Measurements from ENCODE around the gene C17orf114.

C17orf114 gene

DNA sequence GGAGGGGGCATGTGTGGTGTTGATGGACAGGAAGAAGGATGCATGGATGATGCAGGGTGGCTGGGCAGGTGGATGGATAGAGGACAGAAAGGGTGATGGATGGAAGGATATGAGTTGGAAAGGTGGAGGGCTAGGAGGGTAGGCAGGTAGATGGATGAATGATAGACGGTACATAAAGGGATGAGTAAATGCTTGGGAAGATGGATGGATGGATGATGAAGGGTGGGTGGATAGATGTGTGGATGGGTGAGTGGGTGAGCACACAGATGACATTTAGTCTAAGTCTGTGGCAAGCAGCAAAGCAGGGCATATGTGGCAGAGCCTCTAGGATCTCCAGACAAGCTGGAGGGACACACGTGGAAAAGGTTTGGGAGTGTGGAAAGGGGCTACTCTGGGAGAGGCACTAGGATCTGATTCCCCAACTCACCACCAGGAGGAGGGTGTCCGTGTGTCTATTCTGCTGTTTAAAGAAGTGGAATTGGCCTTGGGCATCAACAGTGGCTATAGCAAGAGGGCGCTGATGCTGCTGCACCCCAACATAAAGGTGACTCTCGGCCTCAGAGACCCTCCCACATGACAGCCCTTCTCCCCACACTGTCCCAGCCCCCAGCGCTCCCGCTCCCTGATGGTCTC lies 13.0 kb upstream of the C17orf114 start:
- Histone ChIP-seq H4K20me1 (ENCODE audit: insufficient read depth, low read length) (no peaks in the 10 kb centered on the region), H3K9ac (ENCODE audit: insufficient read depth, low read depth, low read length) (no peak overlapping the region), H3K79me2 (ENCODE audit: insufficient read depth, low read length) (no peaks in the 10 kb centered on the region), H3K4me1 (ENCODE audit: insufficient read depth, low read length) (peaks cover 9% of the 10 kb centered on the region), H3K4me2 (ENCODE audit: low read depth, low read length) (no peak overlapping the region), H3K36me3 (replicated peaks in 1 of 2; ENCODE audit: control insufficient read depth in 1 of 2, insufficient read depth in 2 of 2, low read length in 2 of 2) (peaks cover 10 to 12% of the 10 kb centered on the region in 2 experiments; a peak in 4 of 5 replicates), H3K4me3 (replicated peaks in 1 of 3; ENCODE audit: insufficient read depth in 1 of 3, low read depth in 2 of 3, low read length in 3 of 3) (no peak overlapping the region), H3K27me3 (ENCODE audit: control insufficient read depth in 1 of 2, insufficient read depth in 2 of 2, low read length in 2 of 2) (no peaks in the 10 kb centered on the region), H3K9me3 (ENCODE audit: low read length) (no peaks in the 10 kb centered on the region), H3K27ac (ENCODE audit: extremely low read length, insufficient read depth, low read length) (no peak overlapping the region), H2AFZ (ENCODE audit: low read length) (no peak overlapping the region)
- in situ Hi-C loops (cut with HindIII; ENCODE audit: extremely low pct_ligation_motif_present, low pct_unique_long_range_greater_than_20kb) (no loop called here), intact Hi-C loops (cut with micrococcal nuclease; ENCODE audit: unreplicated experiment) (no loop called here)
- ChIA-PET CTCF (ENCODE audit: low intra/inter-chr PET ratio, low total read pairs) (interaction anchor here (1.2 to 1.3 kb wide), 2 partner anchors 67 to 74 kb away, joined by 3 to 6 read pairs; no protein-coding TSS in a partner anchor), POLR2A (no interaction called here)
- BruUV-seq (replicated peaks): no TSS peak
- 78% methylated on average over 6 of the region's 7 CpGs for WGBS (ENCODE audit: low lambda C conversion rate)
- DNase-seq (ENCODE audit: low spot score): no peak
- no peak for FAIRE-seq
- peak; percentile 65 for ATAC-seq
- TF ChIP-seq RAD21 (CRISPR knock-in tag; IDR thresholded peaks at IDR 0.05): peak; percentile 50; the same call in 1 of the 2 replicates
- TF ChIP-seq ZNF256 (CRISPR knock-in tag; conservative IDR thresholded peaks at IDR 0.05): no peak
- 0 out of 2 replicates have a peak, but pooled peaks have one; percentile 70 for TF ChIP-seq PLRG1 (conservative IDR thresholded peaks at IDR 0.05)
- no peak for TF ChIP-seq SAFB2 (CRISPR knock-in tag; IDR thresholded peaks at IDR 0.05; ENCODE audit: borderline replicate concordance, low read depth)
- TF ChIP-seq POLR2AphosphoS2 (IDR thresholded peaks at IDR 0.05; ENCODE audit: low read depth, low read length): no peak
- TF ChIP-seq SIX4 (CRISPR knock-in tag; IDR thresholded peaks at IDR 0.05): no peak
- TF ChIP-seq SMC3 (IDR thresholded peaks at IDR 0.05; ENCODE audit: low read length): peak; percentile 19; the same call in 1 of the 2 replicates
- TF ChIP-seq SOX5 (CRISPR knock-in tag; IDR thresholded peaks at IDR 0.05; ENCODE audit: borderline replicate concordance): no peak
- TF ChIP-seq, protein P1, sequence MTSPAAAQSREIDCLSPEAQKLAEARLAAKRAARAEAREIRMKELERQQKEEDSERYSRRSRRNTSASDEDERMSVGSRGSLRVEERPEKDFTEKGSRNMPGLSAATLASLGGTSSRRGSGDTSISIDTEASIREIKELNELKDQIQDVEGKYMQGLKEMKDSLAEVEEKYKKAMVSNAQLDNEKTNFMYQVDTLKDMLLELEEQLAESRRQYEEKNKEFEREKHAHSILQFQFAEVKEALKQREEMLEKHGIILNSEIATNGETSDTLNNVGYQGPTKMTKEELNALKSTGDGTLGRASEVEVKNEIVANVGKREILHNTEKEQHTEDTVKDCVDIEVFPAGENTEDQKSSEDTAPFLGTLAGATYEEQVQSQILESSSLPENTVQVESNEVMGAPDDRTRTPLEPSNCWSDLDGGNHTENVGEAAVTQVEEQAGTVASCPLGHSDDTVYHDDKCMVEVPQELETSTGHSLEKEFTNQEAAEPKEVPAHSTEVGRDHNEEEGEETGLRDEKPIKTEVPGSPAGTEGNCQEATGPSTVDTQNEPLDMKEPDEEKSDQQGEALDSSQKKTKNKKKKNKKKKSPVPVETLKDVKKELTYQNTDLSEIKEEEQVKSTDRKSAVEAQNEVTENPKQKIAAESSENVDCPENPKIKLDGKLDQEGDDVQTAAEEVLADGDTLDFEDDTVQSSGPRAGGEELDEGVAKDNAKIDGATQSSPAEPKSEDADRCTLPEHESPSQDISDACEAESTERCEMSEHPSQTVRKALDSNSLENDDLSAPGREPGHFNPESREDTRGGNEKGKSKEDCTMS (CRISPR knock-in tag; conservative IDR thresholded peaks at IDR 0.05): no peak
- no peak for TF ChIP-seq ZFP41 (CRISPR knock-in tag; IDR thresholded peaks at IDR 0.05; ENCODE audit: borderline replicate concordance)
- TF ChIP-seq STAG1 (CRISPR knock-in tag; IDR thresholded peaks at IDR 0.05): peak; percentile 33; the same call in 1 of the 2 replicates
- TF ChIP-seq ZNF333 (CRISPR knock-in tag; IDR thresholded peaks at IDR 0.05; ENCODE audit: borderline replicate concordance): no peak
